ENCODE data around the gene PPP1R3D. TPM values are rescaled to one million over a fixed set of nuclear protein-coding genes. Genes with fewer than 3 reads are reported as not detected.
"Not testable (repeated sequence)": the region's sequence is repeated elsewhere in the genome, so short reads cannot be mapped to it uniquely, and the experiment has no call there.

PPP1R3D gene
- total RNA-seq, 1 donor from 2014 or later, result 8.6 TPM

DNA sequence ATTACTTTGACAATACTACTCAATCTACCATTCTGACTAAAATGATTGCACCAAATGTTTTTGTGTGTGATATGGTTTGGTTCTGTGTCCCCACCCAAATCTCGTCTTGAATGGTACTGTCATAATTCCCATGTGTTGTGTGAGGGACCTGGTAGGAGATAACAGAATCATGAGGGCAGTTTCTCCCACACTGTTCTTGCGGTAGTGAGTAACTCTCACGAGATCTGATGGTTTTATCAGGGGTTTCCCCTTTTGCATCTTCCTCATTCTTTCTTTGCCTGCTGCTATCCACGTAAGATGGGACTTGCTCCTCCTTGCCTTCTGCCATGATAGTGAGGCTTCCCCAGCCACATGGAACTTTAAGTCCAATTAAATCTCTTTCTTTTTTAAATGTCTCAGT, 27.5 kb downstream of the PPP1R3D start:
- ATAC-seq, result no peak

DNA sequence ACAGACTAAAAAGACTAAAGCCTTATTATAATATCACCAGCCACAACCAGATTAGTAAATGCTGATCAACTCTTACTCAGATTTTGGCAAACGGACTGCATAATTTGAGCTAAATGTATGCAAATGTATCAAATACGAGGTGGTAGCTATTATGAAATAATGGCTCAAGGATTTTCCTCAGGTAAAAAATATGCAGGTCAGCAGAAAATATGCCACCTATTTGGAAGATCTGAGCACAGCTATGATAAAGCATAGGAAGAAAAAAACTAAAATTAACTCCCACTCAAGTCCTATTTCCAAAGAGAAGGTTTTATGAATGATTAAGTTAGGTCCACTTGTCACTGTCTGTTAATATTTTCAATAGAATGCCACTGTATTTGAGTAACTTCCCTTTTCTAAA, 29.1 kb downstream of the PPP1R3D start:
- no peak for ATAC-seq

DNA sequence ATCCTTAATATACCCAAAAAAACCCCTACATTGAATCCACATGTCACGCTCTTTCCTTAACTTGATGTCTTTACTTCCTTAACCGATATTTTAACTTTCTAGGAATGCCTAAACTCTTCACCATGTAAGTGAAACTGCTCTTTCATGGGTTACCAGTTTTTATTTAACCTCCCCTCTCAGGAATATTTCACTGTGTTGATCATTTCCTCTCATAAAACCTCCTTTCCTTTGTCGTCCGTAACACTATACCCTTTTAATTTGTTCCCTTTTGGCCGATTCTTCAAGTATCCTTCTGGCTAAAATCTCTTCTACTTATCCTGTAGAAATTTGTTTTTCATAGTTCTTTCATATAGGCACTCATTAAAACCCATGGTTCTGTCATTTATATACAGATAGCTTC, 31.2 kb downstream of the PPP1R3D start:
- no peak for ATAC-seq

DNA sequence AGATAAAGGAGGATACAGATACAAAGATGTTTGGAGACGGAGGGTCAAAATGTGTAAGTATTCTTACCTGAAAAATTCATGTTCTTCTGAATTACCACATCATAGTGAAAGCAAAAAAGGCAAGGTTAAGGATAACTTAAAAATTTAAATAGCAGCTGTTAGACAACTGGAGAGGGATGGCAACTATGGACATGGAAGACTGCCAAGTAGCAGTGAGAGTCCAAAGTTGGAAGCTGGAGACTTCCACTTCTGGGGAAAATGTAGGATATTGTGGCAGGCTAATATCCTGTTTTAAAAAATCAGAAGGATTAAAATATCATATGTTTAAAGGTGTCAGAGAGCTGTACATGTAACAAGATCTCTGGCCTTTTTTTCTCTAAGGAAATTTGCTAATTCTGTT, 36.5 kb downstream of the PPP1R3D start:
- no peak for ATAC-seq

DNA sequence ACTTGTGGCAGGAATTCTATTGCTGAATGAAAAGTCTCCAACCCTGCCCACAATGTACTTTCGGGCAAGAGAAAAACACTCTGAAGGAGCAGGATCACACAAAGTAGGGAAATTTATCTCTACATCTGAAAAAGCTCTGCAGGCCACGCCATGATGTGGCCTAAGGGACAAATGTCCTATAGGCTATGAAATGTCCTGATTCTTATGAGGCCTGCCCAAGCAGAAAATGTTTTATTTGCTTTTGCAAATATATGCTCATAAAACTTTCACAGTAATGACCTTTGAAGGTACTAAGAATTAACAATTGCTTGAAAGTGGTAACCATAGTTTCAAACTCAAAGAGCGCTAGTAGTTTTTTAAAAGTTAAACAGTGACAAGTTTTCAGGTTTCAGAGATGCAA, 37.6 kb downstream of the PPP1R3D start:
- no peak for ATAC-seq

DNA sequence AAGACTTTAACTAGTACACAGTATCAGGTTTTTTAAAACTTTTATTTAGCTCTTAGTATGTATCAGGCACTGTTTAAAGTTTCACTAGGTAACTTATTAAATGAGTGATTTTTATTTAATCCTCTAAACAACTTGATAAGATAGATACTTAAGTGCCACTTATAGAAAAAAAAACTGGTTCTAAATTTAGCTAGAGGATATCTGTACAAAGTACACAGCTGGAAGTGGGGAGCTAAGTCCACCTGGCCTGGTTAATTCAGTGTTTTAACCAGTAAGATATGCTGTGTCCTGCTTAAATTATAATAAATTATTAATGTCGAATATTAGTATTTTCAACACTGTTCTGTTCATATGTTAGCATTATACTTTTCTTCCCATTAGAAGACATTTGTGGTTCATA, 44.2 kb downstream of the PPP1R3D start:
- ATAC-seq, result no peak

DNA sequence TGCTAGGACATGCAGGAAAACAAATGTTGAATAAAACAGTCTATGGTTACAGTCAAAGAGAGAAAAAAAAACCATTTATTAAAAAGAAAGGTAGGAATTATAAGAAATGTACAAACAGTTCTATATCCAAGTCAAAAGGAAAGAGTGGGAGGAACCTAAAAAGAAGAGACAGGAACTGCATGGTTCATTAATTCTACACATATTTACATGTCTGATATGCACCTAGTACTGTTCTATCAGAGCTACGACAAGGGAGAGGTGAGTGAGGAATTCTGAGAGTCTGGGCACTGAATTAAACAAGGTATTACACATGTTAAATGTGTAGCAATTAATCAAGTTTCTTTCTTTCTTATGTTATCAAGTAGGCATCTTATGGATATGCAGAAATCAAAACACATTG, 48.5 kb downstream of the PPP1R3D start:
- no peak for ATAC-seq

DNA sequence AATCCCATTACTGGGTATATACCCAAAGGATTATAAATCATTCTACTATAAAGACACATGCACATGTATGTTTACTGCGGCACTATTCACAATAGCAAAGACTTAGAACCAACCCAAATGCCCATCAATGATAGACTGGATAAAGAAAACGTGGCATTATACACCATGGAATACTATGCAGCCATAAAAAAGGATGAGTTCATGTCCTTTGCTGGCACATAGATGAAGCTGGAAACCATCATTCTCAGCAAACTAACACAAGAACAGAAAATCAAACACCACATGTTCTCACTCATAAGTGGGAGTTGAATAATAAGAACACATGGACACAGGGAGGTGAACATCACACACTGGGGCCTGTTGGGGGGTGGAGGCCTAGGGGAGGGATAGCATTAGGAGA, 50.1 kb downstream of the PPP1R3D start:
- ATAC-seq, result not testable (repeated sequence)

DNA sequence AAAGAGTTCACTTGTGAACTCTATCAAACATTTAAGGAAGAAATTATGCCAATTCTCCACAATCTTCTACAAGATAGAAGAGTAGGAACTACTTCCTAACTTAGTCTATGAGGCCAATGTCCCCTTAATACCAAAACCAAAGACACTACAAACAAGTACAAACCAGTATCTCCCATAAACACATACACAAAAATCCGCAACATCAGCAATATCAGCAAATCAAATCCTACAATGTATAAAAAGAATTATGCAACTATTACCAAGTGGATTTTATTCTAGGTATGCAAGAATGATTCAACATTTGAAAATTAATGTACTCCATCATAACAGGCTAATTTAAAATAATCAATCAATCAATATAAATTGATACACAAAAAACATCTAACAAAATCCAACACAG, 52.1 kb downstream of the PPP1R3D start:
- ATAC-seq, result no peak

Other genes starting within 250 kb of the PPP1R3D start
- gene SYCP2, start 6.7 kb downstream of the PPP1R3D start, total RNA-seq, result 0.60 TPM
- 11.0 TPM for gene FAM217B, start 84 bp upstream of the PPP1R3D start, total RNA-seq
- 1.3 TPM for gene CDH26, start 18.1 kb upstream of the PPP1R3D start, total RNA-seq

All from esophagus mucosa (tissue), 1 donor.